Measurements from ENCODE around the gene ASAP2. TPM values are rescaled to one million over a fixed set of nuclear protein-coding genes. Genes with fewer than 3 reads are reported as not detected.
A peak's percentile ranks its signal among the peaks of the same experiment; 100 is the strongest.

The ASAP2 gene
- total RNA-seq, 1 donor from 2014 or later = 49.6 TPM

GRCh38 chr2:9230881-9231280 lies 24.3 kb downstream of the ASAP2 start:
- no peak overlapping the region for H3K27ac Mint-ChIP-seq (ENCODE audit: unreplicated experiment)

GRCh38 chr2:9231291-9232165 lies 24.9 kb downstream of the ASAP2 start:
- no peak for DNase-seq
- H3K36me3 Mint-ChIP-seq (ENCODE audit: unreplicated experiment) = no peaks in the 10 kb centered on the region
- H3K27me3 Mint-ChIP-seq (ENCODE audit: unreplicated experiment) = peaks cover 9% of the 10 kb centered on the region
- peaks cover 82% of the 10 kb centered on the region for H3K4me1 Mint-ChIP-seq (ENCODE audit: low read depth, unreplicated experiment)
- peak overlapping the region; percentile 2 for H3K27ac Mint-ChIP-seq (ENCODE audit: unreplicated experiment)
- no peak for TF ChIP-seq CTCF (IDR thresholded peaks at IDR 0.05; ENCODE audit: partially characterized antibody, unreplicated experiment)
- H3K9me3 Mint-ChIP-seq (ENCODE audit: unreplicated experiment) = peaks cover 18% of the 10 kb centered on the region
- H3K4me3 Mint-ChIP-seq (ENCODE audit: unreplicated experiment) = no peak overlapping the region

More at GRCh38 chr2:9230881-9231280, 24.3 kb downstream of the ASAP2 start:
- TF ChIP-seq CTCF (IDR thresholded peaks at IDR 0.05; ENCODE audit: partially characterized antibody, unreplicated experiment) = no peak
- Mint-ChIP-seq H3K36me3 (ENCODE audit: unreplicated experiment) (no peaks in the 10 kb centered on the region), H3K4me3 (ENCODE audit: unreplicated experiment) (no peak overlapping the region), H3K9me3 (ENCODE audit: unreplicated experiment) (peaks cover 18% of the 10 kb centered on the region), H3K27me3 (ENCODE audit: unreplicated experiment) (peaks cover 9% of the 10 kb centered on the region), H3K4me1 (ENCODE audit: low read depth, unreplicated experiment) (peaks cover 80% of the 10 kb centered on the region)
- no peak for DNase-seq

GRCh38 chr2:9232166-9232479 lies 25.5 kb downstream of the ASAP2 start:
- H3K4me3 Mint-ChIP-seq (ENCODE audit: unreplicated experiment) = no peak overlapping the region
- peaks cover 8% of the 10 kb centered on the region for H3K27me3 Mint-ChIP-seq (ENCODE audit: unreplicated experiment)
- peaks cover 79% of the 10 kb centered on the region for H3K4me1 Mint-ChIP-seq (ENCODE audit: low read depth, unreplicated experiment)
- peaks cover 18% of the 10 kb centered on the region for H3K9me3 Mint-ChIP-seq (ENCODE audit: unreplicated experiment)
- no peak for TF ChIP-seq CTCF (IDR thresholded peaks at IDR 0.05; ENCODE audit: partially characterized antibody, unreplicated experiment)
- no peak overlapping the region for H3K27ac Mint-ChIP-seq (ENCODE audit: unreplicated experiment)
- no peak for DNase-seq
- H3K36me3 Mint-ChIP-seq (ENCODE audit: unreplicated experiment) = no peaks in the 10 kb centered on the region

- no peak for DNase-seq
- H3K4me3 Mint-ChIP-seq (ENCODE audit: unreplicated experiment) = no peak overlapping the region
- no peak overlapping the region for H3K27ac Mint-ChIP-seq (ENCODE audit: unreplicated experiment)
- no peaks in the 10 kb centered on the region for H3K36me3 Mint-ChIP-seq (ENCODE audit: unreplicated experiment)
- H3K4me1 Mint-ChIP-seq (ENCODE audit: low read depth, unreplicated experiment) = peaks cover 73% of the 10 kb centered on the region
- peaks cover 18% of the 10 kb centered on the region for H3K9me3 Mint-ChIP-seq (ENCODE audit: unreplicated experiment)
- H3K27me3 Mint-ChIP-seq (ENCODE audit: unreplicated experiment) = peaks cover 6% of the 10 kb centered on the region
- TF ChIP-seq CTCF (IDR thresholded peaks at IDR 0.05; ENCODE audit: partially characterized antibody, unreplicated experiment) = no peak
Measured at GRCh38 chr2:9232886-9233285, 26.3 kb downstream of the ASAP2 start.

- peaks cover 69% of the 10 kb centered on the region for H3K4me1 Mint-ChIP-seq (ENCODE audit: low read depth, unreplicated experiment)
- peaks cover 13% of the 10 kb centered on the region for H3K9me3 Mint-ChIP-seq (ENCODE audit: unreplicated experiment)
- TF ChIP-seq CTCF (IDR thresholded peaks at IDR 0.05; ENCODE audit: partially characterized antibody, unreplicated experiment) = no peak
- peaks cover 7% of the 10 kb centered on the region for H3K27me3 Mint-ChIP-seq (ENCODE audit: unreplicated experiment)
- H3K36me3 Mint-ChIP-seq (ENCODE audit: unreplicated experiment) = no peaks in the 10 kb centered on the region
- peak overlapping the region; percentile 69 for H3K27ac Mint-ChIP-seq (ENCODE audit: unreplicated experiment)
- DNase-seq = no peak
- peak overlapping the region; percentile 20 for H3K4me3 Mint-ChIP-seq (ENCODE audit: unreplicated experiment)
Measured at GRCh38 chr2:9234680-9235146, 28.1 kb downstream of the ASAP2 start.
